CD14-positive monocyte (primary cell): ENCODE results near the gene GAN. TPM values are rescaled to one million over a fixed set of nuclear protein-coding genes. Genes with fewer than 3 reads are reported as not detected.

Experiments used
- DNase-seq, 3 donors: peaks; one replicate each; pipeline ENCODE4 v3.0.0-alpha.2; 2011 to 2022
- H2AFZ ChIP-seq: 2 replicates; pipeline ENCODE4 v1.6.0; 2012; ENCODE audit warnings: mild to moderate bottlenecking, low read depth, low read length, inconsistent platforms; ENCODE audit not compliant: insufficient read depth, poor library complexity, severe bottlenecking
- H3K27ac ChIP-seq, 2 donors: 1 replicate in 1 of 2; 2 replicates in 1 of 2; pipeline ENCODE4 v1.5.1; 2012 to 2013; ENCODE audit warnings: low read length in 2 of 2, control low read depth in 1 of 2, inconsistent platforms in 1 of 2, low read depth in 1 of 2, mild to moderate bottlenecking in 1 of 2
- H3K27me3 ChIP-seq, 2 donors: one replicate each; pipeline versions ENCODE4 v1.6.0 to v1.6.1; 2011 to 2013; ENCODE audit warnings: low read length in 2 of 2; ENCODE audit not compliant: control insufficient read depth in 2 of 2, insufficient read depth in 2 of 2
- H3K36me3 ChIP-seq, 2 donors: replicated peaks in 1 of 2; 1 replicate in 1 of 2; 2 replicates in 1 of 2; pipeline versions ENCODE4 v1.5.1 to v1.6.1; 2012 to 2013; ENCODE audit warnings: low read length in 2 of 2, control low read depth in 1 of 2, inconsistent platforms in 1 of 2, mild to moderate bottlenecking in 1 of 2; ENCODE audit not compliant: insufficient read depth in 2 of 2, control insufficient read depth in 1 of 2
- H3K4me1 ChIP-seq, 2 donors: 1 replicate in 1 of 2; 2 replicates in 1 of 2; pipeline versions ENCODE4 v1.5.1 to v1.6.1; 2012 to 2013; ENCODE audit warnings: low read length in 2 of 2, control low read depth in 1 of 2, inconsistent platforms in 1 of 2, mild to moderate bottlenecking in 1 of 2, moderate library complexity in 1 of 2; ENCODE audit not compliant: insufficient read depth in 2 of 2, control insufficient read depth in 1 of 2
- H3K4me2 ChIP-seq: replicated peaks from 2 replicates; pipeline ENCODE3; 2012; ENCODE audit warnings: low read length, moderate library complexity, mild to moderate bottlenecking; ENCODE audit not compliant: poor library complexity, severe bottlenecking; ENCODE audit errors: extremely low read depth
- H3K4me3 ChIP-seq, 3 experiments: fragments of 200-600 bp in 1 of 3; sonication (generic) in 1 of 3; replicated peaks in 1 of 3; 1 replicate in 2 of 3; 2 replicates in 1 of 3; pipeline ENCODE4 v1.5.1; 2011 to 2013; ENCODE audit warnings: low read length in 3 of 3, mild to moderate bottlenecking in 3 of 3, control low read depth in 2 of 3, low read depth in 2 of 3, inconsistent platforms in 1 of 3, moderate library complexity in 1 of 3
- H3K79me2 ChIP-seq: 2 replicates; pipeline ENCODE4 v1.6.0; 2012; ENCODE audit warnings: mild to moderate bottlenecking, control low read depth, inconsistent platforms, low read length, moderate library complexity; ENCODE audit not compliant: insufficient read depth
- H3K9ac ChIP-seq: 2 replicates; pipeline ENCODE4 v1.6.0; 2017; ENCODE audit warnings: low read length, mild to moderate bottlenecking; ENCODE audit not compliant: insufficient read depth, poor library complexity, severe bottlenecking
- H3K9me3 ChIP-seq, 2 donors: replicated peaks in 1 of 2; 1 replicate in 1 of 2; 2 replicates in 1 of 2; pipeline versions ENCODE4 v1.5.1 to v1.6.1; 2012 to 2013; ENCODE audit warnings: low read length in 2 of 2, control low read depth in 1 of 2; ENCODE audit not compliant: control insufficient read depth in 1 of 2, insufficient read depth in 1 of 2
- H4K20me1 ChIP-seq: 2 replicates; pipeline ENCODE4 v1.6.0; 2012; ENCODE audit warnings: mild to moderate bottlenecking, low read length, control low read depth, moderate library complexity; ENCODE audit not compliant: insufficient read depth
- H3K27ac Mint-ChIP-seq, 7 donors: one replicate each; pipeline ENCODE4 v1.8.0; 2020; ENCODE audit warnings: mild to moderate bottlenecking in 7 of 7, mixed read lengths in 7 of 7, moderate library complexity in 6 of 7, inconsistent platforms in 2 of 7
- H3K27me3 Mint-ChIP-seq, 3 donors: one replicate each; pipeline ENCODE4 v1.8.0; 2021 to 2022; ENCODE audit warnings: low read depth in 3 of 3, mild to moderate bottlenecking in 3 of 3, mixed read lengths in 3 of 3, moderate library complexity in 3 of 3, inconsistent platforms in 1 of 3
- H3K36me3 Mint-ChIP-seq, 2 donors: one replicate each; pipeline ENCODE4 v1.8.0; 2020; ENCODE audit warnings: mixed read lengths in 2 of 2, inconsistent platforms in 1 of 2, mild to moderate bottlenecking in 1 of 2
- H3K4me1 Mint-ChIP-seq: one replicate; pipeline ENCODE4 v1.8.0; 2020; ENCODE audit warnings: mild to moderate bottlenecking, mixed read lengths
- H3K4me3 Mint-ChIP-seq, 2 donors: one replicate each; pipeline ENCODE4 v1.8.0; 2020; ENCODE audit warnings: mild to moderate bottlenecking in 2 of 2, mixed read lengths in 2 of 2, moderate library complexity in 1 of 2
- H3K9me3 Mint-ChIP-seq, 7 donors: one replicate each; pipeline ENCODE4 v1.8.0; 2020 to 2022; ENCODE audit warnings: mixed read lengths in 7 of 7, mild to moderate bottlenecking in 6 of 7, moderate library complexity in 6 of 7, inconsistent platforms in 2 of 7
- CTCF ChIP-seq: fragments of 200-600 bp; IDR thresholded peaks from one replicate; pipeline ENCODE4 v1.8.0; 2022; ENCODE audit warnings: antibody characterized with exemption, mild to moderate bottlenecking
- WGBS: methylation state at CpG from one replicate; pipeline ENCODE4 v1.1.5; 2013; ENCODE audit warnings: missing lambda C conversion rate; ENCODE audit not compliant: insufficient coverage; 5-methylcytosine and 5-hydroxymethylcytosine counted together
- intact Hi-C, 2 donors: fragments of 100-400 bp; cut with micrococcal nuclease; formaldehyde crosslinking; loops; one replicate each; pipeline versions ENCODE4 v1.15.0 to v1.15.1; 2023
- polyA plus RNA-seq, 3 donors: library from polyadenylated mRNA; depleted of rRNA in 1 of 3; unstranded in 2 of 3; stranded (reverse) in 1 of 3; fragments of 300-500 nt in 2 of 3; fragments of >200 nt in 1 of 3; fragmentation: Illumina TruSeq in 2 of 3; gene quantifications; 1 replicate in 2 of 3; 2 replicates in 1 of 3; pipeline ENCODE4 v1.2.3, GENCODE V29; 2012 to 2021

GAN gene
- polyA plus RNA-seq, 3 donors = 0.89 to 1.2 (median 1.0) TPM

GRCh38 chr16:81360135-81360534, 45.4 kb downstream of the GAN start:
- Histone ChIP-seq H3K36me3 (peaks cover 21 to 61% of the 10 kb centered on the region in 2 donors), H2AFZ (no peak overlapping the region), H3K79me2 (no peaks in the 10 kb centered on the region), H3K27me3 (no peaks in the 10 kb centered on the region), H3K9me3 (no peaks in the 10 kb centered on the region), H3K4me2 (no peak overlapping the region), H3K9ac (no peak overlapping the region), H3K4me1 (no peaks in the 10 kb centered on the region), H3K4me3 (no peak overlapping the region), H3K27ac (no peak overlapping the region), H4K20me1 (no peaks in the 10 kb centered on the region)
- Mint-ChIP-seq H3K4me3 (no peak overlapping the region), H3K36me3 (peaks cover 52 to 61% of the 10 kb centered on the region in 2 donors), H3K9me3 (peaks cover 0 to 2% (median 0%) of the 10 kb centered on the region in 7 donors), H3K27me3 (no peaks in the 10 kb centered on the region), H3K27ac (no peak overlapping the region), H3K4me1 (no peaks in the 10 kb centered on the region)
- TF ChIP-seq CTCF = no peak
- DNase-seq = no peak
- WGBS = no CpG with 5 or more reads among the region's 2 CpGs
- intact Hi-C loops = loop anchor here (5.0 kb wide), 2 partner anchors 357 to 527 kb away; no protein-coding TSS in a partner anchor

GRCh38 chr16:81365731-81366130, 51.0 kb downstream of the GAN start:
- Mint-ChIP-seq H3K27me3 (no peaks in the 10 kb centered on the region), H3K36me3 (peaks cover 71 to 73% of the 10 kb centered on the region in 2 donors), H3K9me3 (no peaks in the 10 kb centered on the region), H3K27ac (peak overlapping the region in 1 of 7 donors; percentile 75), H3K4me1 (no peaks in the 10 kb centered on the region), H3K4me3 (no peak overlapping the region)
- WGBS = 95% methylated on average over 3 of the region's 3 CpGs
- no peak overlapping the region for H3K4me2 ChIP-seq
- TF ChIP-seq CTCF = no peak
- H3K9me3 ChIP-seq = no peaks in the 10 kb centered on the region
- no peak overlapping the region for H2AFZ ChIP-seq
- DNase-seq = no peak
- H3K79me2 ChIP-seq = no peaks in the 10 kb centered on the region
- intact Hi-C loops = loop anchor here (5.0 kb wide), 2 partner anchors 372 to 507 kb away; no protein-coding TSS in a partner anchor
- H4K20me1 ChIP-seq = no peaks in the 10 kb centered on the region
- H3K27me3 ChIP-seq = no peaks in the 10 kb centered on the region
- no peak overlapping the region for H3K4me3 ChIP-seq
- H3K9ac ChIP-seq = no peak overlapping the region
- no peaks in the 10 kb centered on the region for H3K4me1 ChIP-seq
- no peak overlapping the region for H3K27ac ChIP-seq
- H3K36me3 ChIP-seq = peaks cover 42 to 74% of the 10 kb centered on the region in 2 donors
